A673 (cell line): Measurements from ENCODE around the gene CELSR3.

Experiments
- CTCF ChIP-seq: fragments of 300-800, 200-600 bp; sonication (generic); conservative IDR thresholded peaks from 2 replicates; pipeline ENCODE4 v1.5.1; 2017; ENCODE audit warnings: low read depth, mild to moderate bottlenecking, antibody characterized with exemption, low read length, moderate library complexity, mixed read lengths
- EZH2 ChIP-seq: fragments of 200-600 bp; sonication (generic); IDR thresholded peaks from 2 replicates; pipeline ENCODE4 v1.6.1; 2017; ENCODE audit warnings: borderline replicate concordance, low read depth, mild to moderate bottlenecking, mixed read lengths, antibody characterized with exemption, low read length; ENCODE audit not compliant: poor library complexity, severe bottlenecking

- TF ChIP-seq CTCF (no peak), EZH2 (no peak)
Observed at GRCh38 chr3:48686538-48687219, 24.0 kb upstream of the CELSR3 start.
